Skin epidermis (tissue), 12 donors: ENCODE data around the gene FAM53C.
"Not testable (repeated sequence)": the region's sequence is repeated elsewhere in the genome, so short reads cannot be mapped to it uniquely, and the experiment has no call there.

Experiments
- H3K27ac ChIP-seq, 21 experiments: fragments of 200-600 bp; sonication (generic) in 11 of 21; one replicate each; pipeline ENCODE4 v1.5.0; 2020; ENCODE audit warnings: mild to moderate bottlenecking in 3 of 21, inconsistent platforms in 2 of 21, moderate library complexity in 2 of 21
- H3K4me3 ChIP-seq, 7 experiments: fragments of 200-600 bp; sonication (generic) in 2 of 7; one replicate each; pipeline ENCODE4 v1.5.0; 2020; ENCODE audit warnings: inconsistent platforms in 2 of 7, mild to moderate bottlenecking in 2 of 7, moderate library complexity in 1 of 7

Gene FAM53C

GRCh38 chr5:138382347-138382746, 44.3 kb downstream of the FAM53C start:
- no peak overlapping the region for H3K27ac ChIP-seq
- H3K4me3 ChIP-seq = no peak overlapping the region

DNA sequence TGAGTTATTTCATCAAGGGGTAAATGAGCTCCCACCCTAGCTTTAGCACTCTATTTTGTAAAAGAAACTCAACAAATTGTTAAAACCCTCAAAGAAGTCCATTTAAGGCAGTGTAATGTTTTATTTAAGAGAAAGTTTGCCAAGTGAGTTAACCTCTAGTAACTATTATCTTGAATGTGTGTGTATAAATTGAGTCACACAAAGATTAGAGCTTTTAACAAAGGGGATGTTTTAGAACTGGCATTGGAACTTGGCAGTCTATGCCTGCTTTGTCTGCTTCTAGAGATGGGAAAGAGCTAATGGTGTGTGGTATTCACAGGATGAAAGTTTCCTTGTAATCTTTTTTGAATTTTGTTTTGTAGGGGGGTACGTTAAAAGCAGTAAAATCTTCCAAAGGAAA, 47.6 kb downstream of the FAM53C start:
- Histone ChIP-seq H3K4me3 (no peak overlapping the region), H3K27ac (no peak overlapping the region)

DNA sequence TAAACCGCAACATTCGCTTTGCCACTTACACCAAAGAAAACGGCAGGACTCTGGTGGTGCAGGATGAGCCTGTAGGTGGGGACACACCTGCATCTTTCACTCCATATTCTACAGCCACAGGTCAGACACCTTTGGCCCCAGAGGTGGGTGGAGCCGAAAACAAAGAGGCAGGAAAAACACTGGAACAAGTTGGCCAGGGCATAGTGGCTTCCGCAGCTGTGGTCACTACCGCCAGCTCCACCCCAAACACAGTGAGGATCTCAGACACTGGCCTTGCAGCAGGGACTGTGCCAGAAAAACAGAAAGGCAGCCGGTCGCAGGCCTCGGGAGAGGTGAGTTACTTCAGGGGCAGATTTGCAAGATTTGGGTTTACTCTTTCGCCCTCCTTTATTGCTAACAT, 48.2 kb downstream of the FAM53C start:
- no peak overlapping the region for H3K27ac ChIP-seq

DNA sequence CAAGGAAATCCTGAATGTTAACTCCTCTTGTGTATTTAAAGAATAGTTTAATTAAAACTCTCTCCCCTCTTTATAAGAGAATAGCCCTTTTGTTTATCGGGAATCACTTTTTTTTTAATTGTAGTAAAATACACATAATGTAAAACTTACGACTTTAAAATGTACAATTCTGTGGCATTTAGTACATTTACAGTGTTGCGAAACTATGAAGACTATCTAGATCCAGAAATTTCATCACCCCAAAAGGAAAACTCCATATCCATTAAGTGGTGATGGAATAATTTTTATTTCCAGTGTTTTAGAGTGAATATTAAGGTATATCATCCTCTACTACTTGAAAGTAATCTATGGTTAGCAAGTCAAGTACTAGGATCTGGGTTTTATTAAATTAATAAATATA, 51.3 kb downstream of the FAM53C start:
- no peak overlapping the region for H3K27ac ChIP-seq
- no peak overlapping the region for H3K4me3 ChIP-seq

More for the DNA sequence above, 48.2 kb downstream of the FAM53C start:
- H3K4me3 ChIP-seq = no peak overlapping the region

DNA sequence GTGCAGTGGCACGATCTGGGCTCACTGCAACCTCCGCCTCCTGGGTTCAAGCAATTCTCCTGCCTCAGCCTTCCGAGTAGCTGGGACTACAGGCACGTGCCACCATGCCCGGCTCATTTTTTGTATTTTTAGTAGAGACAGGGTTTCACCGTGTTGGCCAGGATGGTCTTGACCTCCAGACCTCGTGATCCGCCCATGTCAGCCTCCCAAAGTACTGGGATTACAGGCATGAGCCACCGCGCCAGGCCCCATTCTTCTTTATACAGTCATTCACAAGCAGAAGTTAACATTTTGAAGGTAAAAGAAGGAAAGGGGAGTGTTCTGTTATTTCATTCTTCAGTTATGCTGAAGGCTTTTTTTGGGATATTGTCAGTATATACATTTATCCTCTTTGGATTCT, 51.8 kb downstream of the FAM53C start:
- H3K27ac ChIP-seq, H3K4me3 ChIP-seq: not testable (repeated sequence)

DNA sequence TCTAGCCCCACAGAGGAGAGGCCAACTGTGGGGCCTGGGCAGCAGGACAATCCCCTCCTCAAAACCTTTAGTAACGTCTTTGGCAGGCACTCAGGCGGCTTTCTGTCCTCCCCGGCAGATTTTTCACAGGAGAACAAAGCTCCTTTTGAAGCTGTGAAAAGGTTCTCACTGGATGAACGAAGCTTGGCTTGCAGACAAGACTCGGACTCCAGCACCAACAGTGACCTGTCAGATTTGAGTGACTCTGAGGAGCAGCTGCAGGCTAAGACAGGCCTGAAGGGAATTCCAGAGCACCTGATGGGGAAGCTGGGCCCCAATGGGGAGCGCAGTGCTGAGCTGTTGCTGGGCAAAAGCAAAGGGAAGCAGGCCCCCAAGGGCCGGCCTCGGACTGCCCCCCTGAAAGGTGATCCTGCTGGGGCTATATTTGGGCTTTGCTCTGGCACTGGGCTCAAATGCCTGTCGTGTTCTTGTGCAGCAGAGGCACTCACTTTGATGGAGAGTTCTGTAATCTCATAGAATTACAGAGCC, 53.9 kb downstream of the FAM53C start:
- no peak overlapping the region for H3K27ac ChIP-seq
- no peak overlapping the region for H3K4me3 ChIP-seq
